HAP-1 (cell line): ENCODE measurements around the gene RAB39B.
"Not testable (repeated sequence)": the region's sequence is repeated elsewhere in the genome, so short reads cannot be mapped to it uniquely, and the experiment has no call there.

Experiments
- DNase-seq, 2 experiments: peaks; one replicate each; pipeline ENCODE4 v3.0.0-alpha.2; 2016 to 2020; ENCODE audit warnings: low spot score in 2 of 2
- H3K27me3 ChIP-seq: fragments of 250-450 bp; sonication (Bioruptor Pico); 2 replicates; pipeline ENCODE4 v1.5.1; 2020; ENCODE audit warnings: low read depth, mild to moderate bottlenecking, moderate library complexity
- H3K36me3 ChIP-seq: fragments of 250-450 bp; sonication (Bioruptor Pico); replicated peaks from 2 replicates; pipeline ENCODE4 v1.5.1; 2020; ENCODE audit warnings: mild to moderate bottlenecking
- H3K4me1 ChIP-seq: fragments of 250-450 bp; sonication (Bioruptor Pico); 2 replicates; pipeline ENCODE4 v1.5.1; 2020; ENCODE audit warnings: mild to moderate bottlenecking
- H3K4me3 ChIP-seq: fragments of 250-450 bp; sonication (Bioruptor Pico); 2 replicates; pipeline ENCODE4 v1.5.1; 2020; ENCODE audit warnings: mild to moderate bottlenecking, moderate library complexity
- H3K9me3 ChIP-seq: fragments of 250-450 bp; sonication (Bioruptor Pico); 2 replicates; pipeline ENCODE4 v1.5.1; 2020; ENCODE audit warnings: mild to moderate bottlenecking, moderate library complexity
- in situ Hi-C: fragments of 300-500 bp; cut with MboI; formaldehyde crosslinking; loops from 3 replicates; pipeline ENCODE4 v1.14.3; 2020; ENCODE audit warnings: low sequenced_read_pairs, inconsistent platforms, mixed read lengths

The RAB39B gene

DNA sequence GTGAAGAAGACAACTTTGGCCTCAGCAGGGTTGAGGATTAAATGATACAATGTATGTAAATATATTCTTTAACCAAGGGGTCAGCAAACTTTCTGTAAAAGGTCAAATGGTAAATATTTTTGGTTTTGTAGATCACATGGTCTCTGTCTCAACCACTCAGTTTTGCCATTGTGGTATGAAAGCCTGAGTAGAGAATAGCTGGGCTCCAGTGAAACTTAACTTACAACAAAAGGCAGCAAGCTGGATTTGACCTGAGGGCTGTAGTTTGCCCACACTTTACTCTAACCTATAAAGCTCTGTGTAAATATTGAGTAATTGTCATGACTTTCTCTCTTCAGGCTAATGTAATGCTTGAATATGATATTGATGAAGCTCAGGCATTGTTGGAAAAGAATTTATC is 28.4 kb downstream of the RAB39B start:
- Histone ChIP-seq H3K27me3 (no peaks in the 10 kb centered on the region), H3K36me3 (peaks cover 57% of the 10 kb centered on the region), H3K9me3 (no peaks in the 10 kb centered on the region), H3K4me1 (peaks cover 5% of the 10 kb centered on the region), H3K4me3 (no peak overlapping the region)
- DNase-seq: peak; percentile 59 to 82
- in situ Hi-C loops: no loop called here

DNA sequence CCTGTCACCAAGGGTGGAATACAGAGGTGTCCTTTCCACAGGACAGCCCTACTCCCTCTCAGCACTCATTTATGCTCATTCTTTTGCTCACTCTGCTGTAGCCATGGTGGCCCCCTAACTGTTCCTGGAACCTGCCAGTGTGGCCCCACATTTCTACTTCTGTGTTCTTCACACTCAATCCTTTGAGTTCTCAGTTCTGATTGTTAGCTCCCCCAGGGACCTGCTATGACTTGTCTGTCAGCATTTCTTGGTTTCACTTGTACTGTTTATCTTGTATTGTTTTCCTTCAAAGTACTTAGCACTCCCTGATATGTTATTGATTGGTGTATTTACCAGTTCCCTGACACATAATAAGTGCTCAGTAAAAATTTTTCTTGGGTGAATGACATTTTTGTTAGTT is 33.1 kb downstream of the RAB39B start:
- H3K4me1 ChIP-seq: peaks cover 1% of the 10 kb centered on the region
- DNase-seq: no peak
- no peaks in the 10 kb centered on the region for H3K27me3 ChIP-seq
- in situ Hi-C loops: no loop called here
- no peak overlapping the region for H3K4me3 ChIP-seq
- peaks cover 61% of the 10 kb centered on the region for H3K36me3 ChIP-seq
- H3K9me3 ChIP-seq: no peaks in the 10 kb centered on the region

DNA sequence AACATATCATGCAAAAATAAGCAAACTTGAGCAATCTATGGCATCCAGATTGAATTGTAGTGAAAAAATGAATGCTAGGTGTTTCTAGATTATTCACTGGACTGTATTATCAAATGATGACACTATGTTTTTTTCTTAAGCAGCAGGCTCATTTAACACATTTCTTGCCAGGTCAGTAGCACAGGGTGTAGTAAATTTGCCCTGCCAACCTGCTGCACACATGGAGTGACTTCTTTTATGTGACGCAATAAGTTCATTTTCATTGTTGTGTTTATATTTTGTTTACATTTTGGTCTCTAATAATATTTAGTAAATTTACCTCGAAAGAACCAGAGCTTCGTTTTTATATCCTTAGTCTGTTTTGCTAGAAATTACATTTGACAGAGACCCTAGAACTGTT is 38.5 kb downstream of the RAB39B start:
- H3K4me1 ChIP-seq: no peaks in the 10 kb centered on the region
- no peaks in the 10 kb centered on the region for H3K27me3 ChIP-seq
- in situ Hi-C loops: no loop called here
- peaks cover 76% of the 10 kb centered on the region for H3K36me3 ChIP-seq
- no peak for DNase-seq
- H3K4me3 ChIP-seq: no peak overlapping the region
- no peaks in the 10 kb centered on the region for H3K9me3 ChIP-seq

DNA sequence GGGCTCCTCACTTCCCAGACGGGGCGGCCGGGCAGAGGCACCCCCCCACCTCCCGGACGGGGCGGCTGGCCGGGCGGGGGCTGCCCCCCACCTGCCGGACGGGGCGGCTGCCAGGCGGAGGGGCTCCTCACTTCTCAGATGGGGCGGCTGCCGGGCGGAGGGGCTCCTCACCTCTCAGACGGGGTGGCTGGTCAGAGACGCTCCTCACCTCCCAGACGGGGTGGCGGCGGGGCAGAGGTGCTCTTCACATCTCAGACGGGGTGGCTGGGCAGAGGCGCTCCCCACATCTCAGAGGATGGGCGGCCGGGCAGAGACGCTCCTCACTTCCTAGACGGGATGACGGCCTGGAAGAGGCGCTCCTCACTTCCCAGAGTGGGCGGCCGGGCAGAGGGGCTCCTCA is 40.5 kb downstream of the RAB39B start:
- DNase-seq, H3K4me1 ChIP-seq, H3K27me3 ChIP-seq, H3K9me3 ChIP-seq, in situ Hi-C loops, H3K4me3 ChIP-seq: not testable (repeated sequence)
- H3K36me3 ChIP-seq: peaks cover 71% of the 10 kb centered on the region

DNA sequence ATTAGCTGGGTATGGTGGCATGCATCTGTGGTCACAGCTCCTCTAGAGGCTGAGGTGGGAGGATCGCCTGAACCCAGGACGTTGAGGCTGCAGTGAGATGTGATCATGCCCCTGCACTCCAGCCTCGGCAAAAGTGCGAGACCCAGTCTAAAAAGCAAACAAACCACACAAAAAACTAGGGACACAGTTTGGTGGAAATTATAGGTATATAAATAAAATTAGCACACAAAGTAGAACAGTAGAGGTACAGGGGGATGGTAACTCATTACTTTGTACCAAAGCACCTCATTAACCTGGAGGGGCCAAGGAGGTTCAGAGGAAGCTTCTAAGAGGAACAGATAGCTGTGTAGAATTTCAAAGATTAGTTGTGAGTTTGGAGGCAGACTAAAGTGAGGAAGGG is 42.9 kb downstream of the RAB39B start:
- peaks cover 50% of the 10 kb centered on the region for H3K36me3 ChIP-seq
- no peaks in the 10 kb centered on the region for H3K27me3 ChIP-seq
- no peak overlapping the region for H3K4me3 ChIP-seq
- no peaks in the 10 kb centered on the region for H3K9me3 ChIP-seq
- H3K4me1 ChIP-seq: peaks cover 4% of the 10 kb centered on the region
- in situ Hi-C loops: no loop called here
- no peak for DNase-seq

DNA sequence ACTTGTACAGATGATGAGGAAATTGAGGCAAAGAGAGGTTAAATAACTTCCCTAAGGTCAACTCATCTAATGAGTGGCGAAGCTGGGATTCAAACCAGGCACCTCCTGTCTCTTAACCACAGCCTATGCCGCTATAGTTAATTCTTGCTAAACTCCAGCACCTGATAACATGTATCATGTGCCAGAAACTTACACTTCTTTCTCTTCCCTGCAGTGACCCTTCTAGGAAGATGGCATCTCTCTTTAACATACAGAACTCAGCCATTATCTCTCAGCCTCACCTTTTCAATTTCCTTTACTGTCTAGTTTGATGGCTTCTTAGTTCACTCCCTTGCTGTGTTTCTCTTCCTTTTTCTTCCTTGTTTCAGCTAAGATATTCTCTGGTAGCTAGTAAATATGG is 45.5 kb downstream of the RAB39B start:
- Histone ChIP-seq H3K36me3 (peaks cover 29% of the 10 kb centered on the region), H3K4me3 (no peak overlapping the region), H3K9me3 (no peaks in the 10 kb centered on the region), H3K4me1 (peaks cover 8% of the 10 kb centered on the region), H3K27me3 (no peaks in the 10 kb centered on the region)
- in situ Hi-C loops: no loop called here
- DNase-seq: no peak

DNA sequence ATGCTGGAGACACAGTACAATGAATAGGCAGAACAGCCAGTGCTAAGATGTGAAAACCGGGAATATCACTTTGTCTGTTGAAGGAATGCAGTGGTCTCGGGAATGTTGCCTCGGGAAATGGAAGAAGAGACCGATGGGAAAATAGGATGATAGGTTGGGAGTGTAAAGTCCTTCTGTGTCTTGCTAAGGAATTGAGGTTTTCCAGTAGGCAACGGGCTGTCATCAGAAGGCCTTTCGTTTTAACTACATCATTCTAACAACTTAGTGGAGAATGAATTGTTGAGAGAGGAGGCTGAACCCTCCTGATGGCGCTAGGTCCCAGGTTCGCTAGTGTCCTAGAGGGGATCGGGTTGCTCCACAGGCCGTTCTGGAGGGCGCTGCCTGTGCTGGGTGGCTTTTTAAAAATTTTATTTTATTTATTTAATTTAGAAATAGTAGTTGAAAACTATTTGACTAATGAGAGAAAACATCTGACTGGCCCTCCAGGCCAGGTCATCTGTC is 47.3 kb downstream of the RAB39B start:
- in situ Hi-C loops: no loop called here
- Histone ChIP-seq H3K4me3 (peak overlapping the region; percentile 95), H3K4me1 (peaks cover 8% of the 10 kb centered on the region), H3K36me3 (peaks cover 22% of the 10 kb centered on the region), H3K9me3 (no peaks in the 10 kb centered on the region), H3K27me3 (no peaks in the 10 kb centered on the region)
- DNase-seq: peak in 1 of 2 experiments; percentile 31

DNA sequence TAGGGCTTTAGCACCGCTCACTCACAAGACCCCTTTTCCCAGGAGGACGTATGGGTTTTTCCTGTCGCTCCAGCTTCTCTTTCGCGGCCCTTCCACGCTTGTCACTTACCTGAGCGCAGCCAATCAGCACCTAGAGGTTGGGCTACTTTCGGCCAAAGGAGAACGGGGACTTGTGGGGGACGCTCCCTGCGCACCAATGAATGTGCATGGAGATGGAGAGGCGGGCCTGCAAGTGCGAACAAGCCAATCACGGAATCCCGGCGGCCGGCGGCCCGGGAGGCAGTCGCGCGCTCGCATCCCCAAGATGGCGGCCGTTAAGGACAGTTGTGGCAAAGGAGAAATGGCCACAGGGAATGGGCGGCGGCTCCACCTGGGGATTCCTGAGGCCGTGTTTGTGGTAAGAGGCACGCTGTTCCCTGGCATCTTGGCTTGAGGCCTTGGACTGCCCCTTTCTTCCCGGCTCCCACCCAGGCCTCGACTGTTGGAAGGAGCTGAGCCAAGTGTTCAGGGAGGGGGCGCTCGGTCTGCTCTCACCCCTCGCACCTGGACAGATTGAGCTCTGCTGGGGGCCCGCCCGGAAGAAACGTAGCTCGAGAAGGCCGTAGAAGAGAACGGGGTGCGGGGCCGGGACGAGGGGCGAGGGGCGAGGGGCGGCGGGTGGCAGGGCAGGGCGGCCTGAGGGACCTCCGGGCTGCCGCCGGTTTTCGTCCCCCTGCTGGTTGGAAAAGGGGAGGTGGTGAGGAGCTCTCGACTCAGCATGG is 47.9 kb downstream of the RAB39B start, which contains the start of gene VBP1:
TSS of gene VBP1 (plus strand) at position 282 of the 761 bp plus-strand sequence. CDS start at position 305, 23 bp downstream.
- no peaks in the 10 kb centered on the region for H3K9me3 ChIP-seq
- no peaks in the 10 kb centered on the region for H3K27me3 ChIP-seq
- in situ Hi-C loops: no loop called here
- H3K4me1 ChIP-seq: peaks cover 8% of the 10 kb centered on the region
- peak within 1 kb of the TSS; percentile 95 for H3K4me3 ChIP-seq
- peak; percentile 97 to 99 for DNase-seq
- peaks cover 16% of the 10 kb centered on the region for H3K36me3 ChIP-seq

DNA sequence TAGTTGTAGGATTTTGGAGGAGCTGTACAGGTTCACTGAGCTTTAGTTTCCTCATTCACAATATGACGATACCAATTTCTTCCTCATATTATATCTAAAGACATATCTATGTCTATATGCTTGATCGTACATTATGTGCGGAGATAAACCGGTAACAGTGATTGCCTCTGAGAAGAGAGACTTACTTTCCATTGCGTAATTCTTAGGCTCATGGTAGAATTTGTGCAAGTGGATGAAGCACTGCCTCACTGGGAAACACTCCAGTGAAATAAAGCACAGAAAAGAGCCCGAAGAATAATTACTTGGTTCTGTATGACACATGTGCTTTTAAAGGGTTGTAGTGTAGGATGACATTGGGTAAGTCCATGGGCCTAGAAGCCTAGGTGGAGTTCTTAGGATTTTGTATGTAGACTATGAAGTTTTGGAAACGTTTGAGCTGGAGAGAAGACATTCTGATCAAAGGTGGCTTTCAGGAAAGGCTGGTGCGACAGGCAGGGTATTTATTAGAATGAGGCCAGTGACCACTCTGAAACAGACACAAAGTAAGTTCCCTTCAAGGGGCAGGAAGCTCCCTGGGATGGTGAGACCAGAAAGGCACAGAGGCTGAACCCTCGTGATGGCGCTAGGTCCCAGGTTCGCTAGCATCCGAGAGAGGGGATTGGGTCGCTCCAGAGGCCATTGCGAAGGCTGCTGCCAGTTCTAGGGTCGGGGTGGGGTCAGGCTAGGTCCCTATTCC is 48.7 kb downstream of the RAB39B start:
- DNase-seq: no peak
- in situ Hi-C loops: no loop called here
- H3K36me3 ChIP-seq: peaks cover 8% of the 10 kb centered on the region
- H3K4me3 ChIP-seq: peak overlapping the region; percentile 95
- peaks cover 8% of the 10 kb centered on the region for H3K4me1 ChIP-seq
- no peaks in the 10 kb centered on the region for H3K9me3 ChIP-seq
- H3K27me3 ChIP-seq: no peaks in the 10 kb centered on the region

DNA sequence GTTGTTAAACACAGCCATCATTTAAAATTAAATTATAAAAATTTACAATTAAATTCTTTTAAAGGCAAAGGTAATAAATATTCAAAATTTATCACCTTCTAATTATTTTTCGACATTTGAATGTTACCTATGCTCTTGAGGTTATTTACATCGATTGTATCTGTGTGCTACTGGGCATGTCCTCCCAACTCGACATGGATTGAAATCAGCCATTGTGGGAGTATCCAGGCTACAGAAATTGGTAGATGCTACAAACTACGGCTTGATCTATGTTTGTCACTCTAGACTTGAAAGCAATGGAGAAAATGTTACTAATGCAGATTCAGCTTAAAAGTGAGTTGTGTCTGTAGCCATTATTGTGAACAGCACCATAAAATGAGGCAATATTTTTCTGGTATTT is 50.6 kb downstream of the RAB39B start:
- no peak for DNase-seq
- in situ Hi-C loops: no loop called here
- H3K4me3 ChIP-seq: no peak overlapping the region
- H3K27me3 ChIP-seq: no peaks in the 10 kb centered on the region
- peaks cover 8% of the 10 kb centered on the region for H3K4me1 ChIP-seq
- H3K36me3 ChIP-seq: no peaks in the 10 kb centered on the region
- no peaks in the 10 kb centered on the region for H3K9me3 ChIP-seq

DNA sequence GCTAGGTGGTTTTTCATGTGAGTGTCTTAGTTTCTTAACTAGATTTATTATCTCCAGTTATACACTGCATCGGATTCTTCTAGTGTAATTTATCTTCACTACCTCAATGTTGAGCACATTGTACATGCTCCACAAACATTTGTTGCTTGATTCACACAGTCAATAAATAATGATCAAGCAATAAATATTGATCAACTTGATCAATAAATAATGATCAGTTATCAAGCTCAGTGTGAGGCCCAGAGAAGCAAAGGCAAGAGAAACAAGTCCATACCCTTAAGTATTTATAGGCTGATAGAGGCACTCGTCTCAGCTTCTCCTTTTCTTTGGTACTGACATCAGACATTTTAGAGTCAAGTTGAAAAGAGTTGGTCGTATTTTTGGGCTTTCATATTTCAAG is 53.1 kb downstream of the RAB39B start:
- Histone ChIP-seq H3K36me3 (no peaks in the 10 kb centered on the region), H3K9me3 (no peaks in the 10 kb centered on the region), H3K4me1 (peaks cover 4% of the 10 kb centered on the region), H3K27me3 (no peaks in the 10 kb centered on the region), H3K4me3 (no peak overlapping the region)
- in situ Hi-C loops: no loop called here
- DNase-seq: no peak
